MCF 10A (cell line): ENCODE measurements around the gene OR8B4. TPM values are rescaled to one million over a fixed set of nuclear protein-coding genes. Genes with fewer than 3 reads are reported as not detected.
"Not testable (repeated sequence)": the region's sequence is repeated elsewhere in the genome, so short reads cannot be mapped to it uniquely, and the experiment has no call there.

Experiments
- BruUV-seq: library from RNA; stranded (reverse); fragments of 400-500 nt; replicated peaks from 2 replicates; lab custom pipeline; 2021; lab: Mats Ljungman, UMichigan
- CTCF ChIA-PET: fragments of 300-600 bp; sonication (Branson Sonifier 250); formaldehyde crosslinking; extraction: SDS; loops from one replicate; lab custom pipeline; 2021; ENCODE audit warnings: antibody characterized with exemption, inconsistent platforms; lab: Yijun Ruan, JAX
- POLR2A ChIA-PET: fragments of 300-600, 350-650 bp; sonication (Branson Sonifier 250); formaldehyde crosslinking; extraction: SDS; loops from one replicate; lab custom pipeline; 2020; ENCODE audit warnings: antibody characterized with exemption, inconsistent platforms; lab: Yijun Ruan, JAX
- DNase-seq: peaks from one replicate; pipeline ENCODE4 v3.0.0-alpha.2; 2018; ENCODE audit not compliant: unreplicated experiment
- H3K27ac Mint-ChIP-seq: one replicate; pipeline ENCODE4 v1.8.0; 2022; ENCODE audit warnings: mild to moderate bottlenecking, low read depth, mixed read lengths; ENCODE audit not compliant: unreplicated experiment
- H3K27me3 Mint-ChIP-seq: one replicate; pipeline ENCODE4 v1.8.0; 2022; ENCODE audit warnings: mixed read lengths; ENCODE audit not compliant: insufficient read depth, unreplicated experiment
- H3K36me3 Mint-ChIP-seq: one replicate; pipeline ENCODE4 v1.8.0; 2022; ENCODE audit warnings: mild to moderate bottlenecking, moderate library complexity, mixed read lengths; ENCODE audit not compliant: insufficient read depth, unreplicated experiment
- H3K4me1 Mint-ChIP-seq: one replicate; pipeline ENCODE4 v1.8.0; 2022; ENCODE audit warnings: mixed read lengths; ENCODE audit not compliant: insufficient read depth, unreplicated experiment
- H3K4me3 Mint-ChIP-seq: one replicate; pipeline ENCODE4 v1.8.0; 2022; ENCODE audit warnings: mild to moderate bottlenecking, moderate library complexity, mixed read lengths; ENCODE audit not compliant: unreplicated experiment
- H3K9me3 Mint-ChIP-seq: one replicate; pipeline ENCODE4 v1.8.0; 2022; ENCODE audit warnings: mixed read lengths; ENCODE audit not compliant: unreplicated experiment
- intact Hi-C: fragments of 100-400 bp; cut with micrococcal nuclease; formaldehyde crosslinking; loops from 2 replicates; pipeline ENCODE4 v1.14.1; 2022
- total RNA-seq: library from RNA; stranded (reverse); gene quantifications from 2 replicates; pipeline ENCODE4 v1.2.3, GENCODE V29; 2022
- TF ChIP-seq, protein P1 (sequence below): fragments of 200-600 bp; IDR thresholded peaks from one replicate; pipeline ENCODE4 v1.8.0; 2022; ENCODE audit warnings: antibody characterized with exemption, mild to moderate bottlenecking; ENCODE audit not compliant: unreplicated experiment

OR8B4 gene
- total RNA-seq, 1 experiment from 2014 or later: not detected

DNA sequence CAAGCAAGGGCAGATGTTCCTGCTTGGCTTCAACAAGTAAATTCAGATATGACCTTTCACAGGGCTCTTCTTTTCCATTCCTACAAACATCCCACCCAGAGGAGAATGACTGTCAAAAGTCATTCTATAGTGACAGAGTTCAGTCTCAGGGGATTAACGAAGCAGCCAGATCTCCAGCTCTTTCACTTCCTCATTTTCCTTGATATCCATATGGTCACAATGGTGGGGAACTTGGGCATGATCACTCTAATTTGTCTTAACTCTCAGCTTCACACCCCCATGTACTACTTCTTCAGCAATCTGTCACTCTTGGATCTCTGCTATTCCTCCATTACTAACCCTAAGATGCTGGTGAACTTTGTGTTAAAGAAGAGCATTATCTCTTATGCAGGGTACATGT is 35.8 kb upstream of the OR8B4 start:
- no TSS peak for BruUV-seq

DNA sequence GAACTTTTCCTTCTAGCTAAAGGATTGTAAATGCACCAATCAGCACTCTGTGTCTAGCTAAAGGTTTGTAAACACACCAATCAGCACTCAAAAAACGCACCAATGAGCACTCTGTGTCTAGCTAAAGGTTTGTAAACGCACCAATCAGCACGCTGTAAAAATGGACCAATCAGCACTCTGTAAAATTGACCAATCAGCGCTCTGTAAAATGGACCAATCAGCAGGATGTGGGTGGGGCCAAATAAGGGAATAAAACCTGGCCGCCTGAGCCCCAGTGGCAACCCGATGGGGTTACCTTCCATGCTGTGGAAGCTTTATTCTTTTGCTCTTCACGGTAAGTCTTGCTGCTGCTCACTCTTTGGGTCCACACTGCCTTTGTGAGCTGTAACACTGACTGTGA is 34.7 kb upstream of the OR8B4 start:
- BruUV-seq, POLR2A ChIA-PET, H3K4me3 Mint-ChIP-seq, H3K27ac Mint-ChIP-seq, DNase-seq, H3K36me3 Mint-ChIP-seq, CTCF ChIA-PET, H3K4me1 Mint-ChIP-seq, H3K9me3 Mint-ChIP-seq, intact Hi-C loops: not testable (repeated sequence)
- peaks cover 21% of the 10 kb centered on the region for H3K27me3 Mint-ChIP-seq

More for the DNA sequence above, 35.8 kb upstream of the OR8B4 start:
- CTCF ChIA-PET: no interaction called here
- POLR2A ChIA-PET: no interaction called here
- peaks cover 11% of the 10 kb centered on the region for H3K27me3 Mint-ChIP-seq
- TF ChIP-seq, protein P1, sequence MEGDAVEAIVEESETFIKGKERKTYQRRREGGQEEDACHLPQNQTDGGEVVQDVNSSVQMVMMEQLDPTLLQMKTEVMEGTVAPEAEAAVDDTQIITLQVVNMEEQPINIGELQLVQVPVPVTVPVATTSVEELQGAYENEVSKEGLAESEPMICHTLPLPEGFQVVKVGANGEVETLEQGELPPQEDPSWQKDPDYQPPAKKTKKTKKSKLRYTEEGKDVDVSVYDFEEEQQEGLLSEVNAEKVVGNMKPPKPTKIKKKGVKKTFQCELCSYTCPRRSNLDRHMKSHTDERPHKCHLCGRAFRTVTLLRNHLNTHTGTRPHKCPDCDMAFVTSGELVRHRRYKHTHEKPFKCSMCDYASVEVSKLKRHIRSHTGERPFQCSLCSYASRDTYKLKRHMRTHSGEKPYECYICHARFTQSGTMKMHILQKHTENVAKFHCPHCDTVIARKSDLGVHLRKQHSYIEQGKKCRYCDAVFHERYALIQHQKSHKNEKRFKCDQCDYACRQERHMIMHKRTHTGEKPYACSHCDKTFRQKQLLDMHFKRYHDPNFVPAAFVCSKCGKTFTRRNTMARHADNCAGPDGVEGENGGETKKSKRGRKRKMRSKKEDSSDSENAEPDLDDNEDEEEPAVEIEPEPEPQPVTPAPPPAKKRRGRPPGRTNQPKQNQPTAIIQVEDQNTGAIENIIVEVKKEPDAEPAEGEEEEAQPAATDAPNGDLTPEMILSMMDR: no peak
- H3K9me3 Mint-ChIP-seq: no peaks in the 10 kb centered on the region
- DNase-seq: no peak
- no peak overlapping the region for H3K27ac Mint-ChIP-seq
- no peak overlapping the region for H3K4me3 Mint-ChIP-seq
- H3K36me3 Mint-ChIP-seq: peaks cover 5% of the 10 kb centered on the region
- no peaks in the 10 kb centered on the region for H3K4me1 Mint-ChIP-seq
- intact Hi-C loops: no loop called here

DNA sequence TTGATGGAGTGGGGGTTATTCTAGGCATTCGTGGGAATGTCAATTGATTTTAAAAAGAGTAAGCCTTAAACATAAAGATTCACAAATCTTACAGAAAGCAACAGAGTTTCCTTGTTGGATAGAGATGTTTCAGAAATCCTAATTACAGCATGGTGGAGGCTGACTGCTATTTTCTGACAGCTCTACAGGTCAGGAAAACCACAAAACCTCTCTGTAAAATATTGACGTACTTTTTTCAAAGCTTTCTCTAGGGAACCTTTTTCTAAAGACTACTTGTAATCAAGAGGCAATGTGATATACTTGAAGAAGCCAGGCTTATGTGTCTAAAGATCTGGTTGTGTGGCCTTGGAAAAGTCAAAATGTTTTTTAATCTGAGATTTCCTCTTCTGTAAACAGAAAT is 29.9 kb upstream of the OR8B4 start:
- Mint-ChIP-seq H3K4me3 (no peak overlapping the region), H3K27ac (no peak overlapping the region), H3K27me3 (peaks cover 58% of the 10 kb centered on the region), H3K4me1 (no peaks in the 10 kb centered on the region), H3K36me3 (peaks cover 5% of the 10 kb centered on the region), H3K9me3 (no peaks in the 10 kb centered on the region)
- TF ChIP-seq, protein P1: no peak
- DNase-seq: no peak
- ChIA-PET POLR2A (interaction anchor here (0.6 kb wide), 1 partner anchor 12 kb away, joined by 4 read pairs; no protein-coding TSS in a partner anchor), CTCF (interaction anchor here (1.0 kb wide), 1 partner anchor 53 kb away, joined by 4 read pairs; no protein-coding TSS in a partner anchor)
- BruUV-seq: no TSS peak
- intact Hi-C loops: no loop called here

DNA sequence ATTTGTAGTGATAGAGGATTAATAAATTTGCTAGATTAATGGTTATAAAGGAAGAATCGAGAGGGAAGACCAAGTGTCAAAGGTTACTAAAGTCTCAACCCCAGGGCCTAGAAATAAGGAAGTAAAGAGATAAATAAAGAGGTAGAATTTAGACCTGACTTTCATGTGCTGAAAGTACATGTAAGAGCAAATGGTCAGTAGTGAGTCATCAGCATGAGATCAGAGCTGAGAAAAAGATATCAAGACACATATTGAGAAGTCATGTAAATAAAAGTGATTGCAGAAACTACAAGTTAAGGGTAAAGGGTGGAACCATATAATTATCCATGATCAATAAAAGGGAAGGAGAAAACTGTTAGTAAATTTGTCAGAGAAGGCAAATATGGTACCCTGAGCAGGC is 22.2 kb upstream of the OR8B4 start:
- H3K9me3 Mint-ChIP-seq: no peaks in the 10 kb centered on the region
- no TSS peak for BruUV-seq
- H3K36me3 Mint-ChIP-seq: no peaks in the 10 kb centered on the region
- no peak overlapping the region for H3K4me3 Mint-ChIP-seq
- H3K27ac Mint-ChIP-seq: no peak overlapping the region
- DNase-seq: no peak
- ChIA-PET POLR2A (no interaction called here), CTCF (interaction anchor here (0.6 to 0.8 kb wide), 3 partner anchors 28 to 1186 kb away, joined by 3 read pairs; no protein-coding TSS in a partner anchor)
- intact Hi-C loops: no loop called here
- peaks cover 12% of the 10 kb centered on the region for H3K27me3 Mint-ChIP-seq
- TF ChIP-seq, protein P1: no peak
- H3K4me1 Mint-ChIP-seq: peaks cover 5% of the 10 kb centered on the region
